ENCODE data around the gene DBN1.

DBN1 gene

DNA sequence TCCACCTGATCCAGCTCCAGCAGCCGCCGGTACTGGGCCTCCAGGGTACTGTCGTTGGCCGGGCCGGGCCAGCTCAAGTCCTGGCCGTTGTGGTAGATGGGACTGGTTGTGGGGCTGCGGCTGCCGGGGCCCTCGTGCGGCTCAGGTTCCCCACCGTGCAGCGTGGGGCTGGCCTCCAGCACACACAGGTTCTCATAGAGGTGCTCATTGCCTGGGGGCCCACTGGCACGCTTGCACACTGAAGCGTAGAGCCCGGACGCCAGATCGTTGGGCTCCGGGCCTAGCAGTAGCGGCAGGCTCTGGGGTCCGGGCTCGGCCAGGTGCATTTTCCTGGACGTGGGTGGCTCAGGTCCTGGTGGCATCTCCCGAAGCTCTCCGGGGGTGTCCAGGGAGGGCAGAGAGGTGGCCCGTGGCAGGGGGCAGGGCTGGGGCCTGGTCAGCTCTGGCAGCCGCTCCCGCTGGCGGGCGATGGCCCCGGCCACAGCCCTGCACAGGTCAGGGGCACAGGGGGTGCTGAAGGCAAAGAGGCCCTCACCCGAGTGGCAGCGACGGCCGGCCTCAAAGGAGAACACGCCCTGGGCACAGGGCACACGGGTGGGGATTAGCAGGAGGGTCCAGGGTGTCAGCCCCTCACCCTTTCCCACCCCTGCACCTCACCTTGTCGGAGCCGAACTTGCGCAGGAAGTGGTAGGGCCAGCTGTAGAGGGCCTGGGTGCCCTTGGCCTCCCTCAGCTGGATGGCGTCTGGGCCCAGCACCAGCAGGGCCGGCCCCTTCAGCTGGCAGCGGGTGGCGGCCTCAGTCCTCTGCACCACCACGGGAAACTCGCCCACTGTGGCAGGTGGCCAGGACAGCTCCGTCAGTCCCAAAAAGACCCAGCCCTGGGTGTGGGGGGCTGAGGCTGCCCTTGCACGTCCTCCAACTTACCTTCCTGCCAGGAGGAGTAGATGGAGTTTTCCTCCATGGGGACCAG is 30.9 kb upstream of the DBN1 start:
- DNase-seq = no peak

DNA sequence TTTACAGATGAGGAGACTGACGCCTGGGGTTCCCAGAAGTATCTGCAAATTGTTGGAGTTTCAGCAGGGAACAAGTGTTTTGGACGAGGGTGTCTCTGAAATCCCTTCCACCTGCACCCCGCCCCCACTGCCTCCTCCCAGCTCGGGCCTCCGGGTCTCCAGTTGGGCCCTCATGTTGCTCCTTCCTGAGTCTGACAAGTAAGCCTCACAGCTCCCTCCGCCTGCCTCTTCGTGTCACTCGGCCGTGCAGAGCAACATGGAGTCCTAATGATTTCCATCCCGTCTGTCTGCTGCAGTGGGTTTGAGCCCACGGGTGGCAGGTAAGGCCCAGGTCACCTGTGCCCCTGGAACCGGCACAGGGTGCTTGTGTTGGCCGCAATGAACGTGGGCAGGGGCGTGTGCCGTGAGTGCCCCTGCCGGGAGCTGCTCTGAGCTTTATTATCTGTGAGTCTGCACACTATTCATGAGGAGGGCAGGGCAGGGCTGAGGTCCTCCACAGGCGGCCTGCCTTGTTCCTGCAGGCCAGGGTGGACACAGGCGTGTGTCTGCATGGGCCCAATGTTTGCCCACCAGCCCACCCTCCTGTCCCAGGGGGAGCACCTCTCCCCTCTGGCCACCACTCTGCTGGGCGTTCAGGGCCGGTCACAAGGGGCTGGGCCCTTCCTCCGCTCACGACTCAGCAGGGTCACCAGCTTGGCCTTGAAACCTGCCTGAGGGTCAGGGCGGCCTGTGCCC is 30.1 kb upstream of the DBN1 start:
- DNase-seq = no peak

- DNase-seq = no peak
These were observed 29.5 kb upstream of the DBN1 start for GRCh38 chr5:177502886-177503285.

DNA sequence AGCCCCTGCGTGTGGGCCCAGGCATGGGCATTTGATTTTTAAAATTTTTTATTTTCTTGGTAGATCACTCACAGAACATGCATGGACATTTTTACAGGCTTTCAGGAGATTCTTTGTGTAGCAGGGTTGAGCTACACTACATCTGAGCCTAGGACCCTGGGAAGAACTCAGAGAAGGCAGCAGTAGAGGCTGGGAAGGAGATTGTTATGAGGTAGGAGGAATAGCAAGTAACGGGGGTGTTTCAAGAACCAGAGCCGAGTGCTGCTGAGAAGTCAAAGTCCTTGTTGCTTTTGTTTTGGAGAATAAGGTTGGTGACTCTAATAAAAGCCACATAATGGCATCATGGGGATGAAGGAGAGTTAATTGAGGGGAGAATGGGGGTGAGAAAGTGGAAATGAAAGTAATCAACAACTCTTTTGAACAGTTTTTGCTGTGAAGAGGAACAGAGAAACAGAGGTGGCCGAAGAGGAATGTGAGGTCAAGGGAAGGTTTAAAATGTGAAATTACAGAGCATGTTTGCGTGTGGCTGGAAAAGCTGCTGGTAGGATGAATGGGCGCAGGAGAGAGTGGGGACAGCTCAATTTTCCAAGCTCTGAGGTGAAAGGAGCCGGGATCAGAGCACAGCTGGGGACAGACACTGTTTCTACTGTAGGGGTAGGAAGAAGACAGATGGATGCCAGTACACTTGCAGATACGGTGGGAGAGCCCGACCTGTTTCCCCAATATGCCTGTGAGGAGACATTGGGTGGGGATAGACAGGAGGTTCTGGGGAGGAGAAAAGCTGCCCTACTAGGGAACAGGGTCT is 28.6 kb upstream of the DBN1 start:
- no peak for DNase-seq

- DNase-seq = peak; percentile 22
These were observed 27.5 kb upstream of the DBN1 start for GRCh38 chr5:177500685-177501522.

DNA sequence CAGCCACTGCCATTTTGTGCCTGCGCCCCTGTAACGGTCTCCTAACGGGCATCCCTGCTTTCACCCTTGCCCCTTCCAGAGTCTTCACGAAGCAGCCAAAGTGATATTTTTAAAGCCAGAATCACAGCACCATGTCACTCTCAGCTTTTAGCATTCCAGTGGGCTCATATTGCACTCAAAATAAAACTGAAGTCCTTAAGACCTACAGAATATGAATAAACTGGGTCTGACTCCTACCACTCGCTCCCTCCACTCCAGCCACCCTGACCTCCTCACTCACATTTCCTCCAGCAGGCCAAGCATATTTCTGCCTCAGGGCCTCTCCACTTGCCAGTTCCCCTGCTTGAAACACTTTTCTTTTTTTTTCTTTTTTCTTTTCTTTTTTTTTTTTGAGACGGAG is 26.4 kb upstream of the DBN1 start:
- no peak for DNase-seq

- no peak for DNase-seq
These were observed 24.8 kb upstream of the DBN1 start for GRCh38 chr5:177498013-177498787.

DNA sequence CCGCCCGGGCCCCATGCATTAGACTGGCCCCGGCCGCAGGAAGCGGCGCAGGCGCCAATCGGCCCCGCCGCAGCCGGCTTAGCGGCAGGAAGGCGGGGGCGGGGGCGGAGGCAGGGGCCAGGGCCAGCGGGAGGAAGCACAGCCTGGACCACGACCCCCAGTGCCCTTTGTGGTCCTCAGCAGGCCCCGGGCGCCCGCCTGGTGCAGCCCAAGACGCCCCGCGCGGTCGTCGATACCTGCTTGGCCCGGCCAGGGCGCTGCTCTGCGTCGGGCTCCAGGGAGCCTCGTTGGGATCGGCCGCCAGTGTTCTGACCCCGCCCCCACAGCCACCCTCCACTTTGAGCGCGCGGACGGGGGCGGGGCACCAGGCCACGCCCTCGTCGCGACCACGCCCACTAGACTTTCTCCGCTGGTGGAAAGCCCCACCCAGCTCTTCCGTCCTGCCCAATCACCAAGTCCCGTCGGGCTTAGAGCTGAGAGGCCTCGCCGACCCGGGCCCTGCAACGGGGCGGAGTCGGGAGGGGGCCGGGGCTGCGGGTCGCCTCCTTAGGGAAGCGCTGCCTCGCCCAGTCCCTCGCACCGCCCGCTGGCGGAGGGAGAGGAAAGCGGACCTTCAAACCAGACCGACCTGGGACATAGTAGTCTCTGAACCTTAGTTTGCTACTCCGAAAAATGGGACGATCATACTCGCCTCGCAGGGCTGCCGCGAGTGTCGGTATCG is 24.0 kb upstream of the DBN1 start, which contains the start of gene PDLIM7:
Gene PDLIM7 (minus strand): TSS at position 313 of the 721 bp plus-strand sequence. CDS start 1,092 bp downstream, outside the sequence.
- DNase-seq = peak; percentile 97

- DNase-seq = peak; percentile 77
These were observed 23.4 kb upstream of the DBN1 start for GRCh38 chr5:177496727-177497291.

DNA sequence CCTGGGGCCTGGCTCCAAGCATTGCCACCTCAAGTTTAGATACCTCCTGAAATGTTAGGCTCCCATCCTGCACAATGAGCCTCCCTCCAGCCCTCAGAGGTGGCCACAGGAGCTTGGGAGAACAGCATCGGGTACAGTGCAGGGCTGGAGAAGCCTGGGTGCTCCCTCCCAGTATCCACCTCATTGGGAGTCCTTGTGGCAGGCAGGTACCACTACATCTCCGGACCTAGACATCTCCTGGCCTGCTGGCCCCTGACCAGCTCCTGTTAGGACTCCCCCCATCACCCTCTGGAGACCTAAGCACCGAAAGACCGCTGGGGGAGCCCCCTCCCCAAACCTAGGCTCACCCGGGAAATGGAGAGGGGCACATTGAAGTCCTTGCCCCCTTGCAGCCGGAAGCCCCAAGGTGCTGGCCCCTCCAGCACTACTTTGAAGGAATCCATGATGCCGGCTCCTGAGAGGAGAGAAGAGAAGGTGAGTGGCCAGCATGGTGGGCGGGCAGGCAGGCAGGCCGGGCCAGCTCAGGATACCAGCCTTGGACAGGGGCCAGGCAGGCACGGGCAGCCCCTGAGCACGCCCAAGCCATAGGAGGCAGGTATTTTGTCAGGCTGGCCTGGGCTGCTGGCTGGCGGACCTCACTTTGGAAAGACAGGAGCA is 22.8 kb upstream of the DBN1 start:
- DNase-seq = peak; percentile 66

DNA sequence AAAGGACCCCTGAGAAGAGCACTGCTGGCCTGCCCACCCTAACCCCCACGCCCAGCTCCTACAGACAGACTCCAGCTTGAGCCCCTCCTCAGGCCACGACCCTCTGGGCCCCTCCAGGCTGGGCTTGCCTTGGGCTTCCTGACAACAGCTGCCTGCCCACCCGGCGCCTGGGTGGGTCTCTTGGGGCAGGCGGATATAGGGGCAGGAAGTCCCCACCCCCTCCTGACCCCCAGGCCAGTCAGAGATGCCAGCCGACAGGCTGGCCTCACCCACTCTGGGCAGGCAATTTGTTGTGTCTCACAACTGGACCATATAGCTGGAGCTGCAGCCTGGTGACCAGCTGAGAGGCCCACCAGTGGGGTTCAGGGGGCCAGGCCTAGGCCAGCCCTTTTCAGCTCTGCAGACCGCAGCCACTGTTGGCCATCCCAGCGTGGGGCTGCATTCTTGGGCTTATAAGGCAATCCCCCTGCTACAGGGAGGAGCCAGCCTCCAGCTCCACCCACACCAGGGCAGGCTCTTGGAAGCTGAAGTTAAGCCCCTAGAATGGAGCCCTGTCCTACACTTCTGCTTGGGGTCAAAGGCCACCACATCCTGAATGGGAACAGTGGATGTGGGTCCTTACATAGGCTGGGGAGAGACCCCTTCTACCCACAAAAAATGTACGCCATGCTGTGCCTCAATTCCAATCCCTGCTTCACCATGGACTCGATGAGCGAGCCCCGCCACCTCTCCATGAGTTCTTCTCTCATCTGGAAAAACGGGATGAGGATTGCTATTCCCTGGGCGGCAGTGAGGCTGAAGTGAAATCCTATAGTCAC is 22.0 kb upstream of the DBN1 start:
- peak; percentile 64 for DNase-seq

- peak; percentile 94 for DNase-seq
These were observed 21.1 kb upstream of the DBN1 start for GRCh38 chr5:177494346-177495195.

GRCh38 chr5:177493795-177494345 is 20.4 kb upstream of the DBN1 start:
- DNase-seq = no peak

GRCh38 chr5:177492841-177493240 is 19.4 kb upstream of the DBN1 start:
- no peak for DNase-seq

GRCh38 chr5:177491983-177492746 is 18.7 kb upstream of the DBN1 start:
- DNase-seq = no peak

DNA sequence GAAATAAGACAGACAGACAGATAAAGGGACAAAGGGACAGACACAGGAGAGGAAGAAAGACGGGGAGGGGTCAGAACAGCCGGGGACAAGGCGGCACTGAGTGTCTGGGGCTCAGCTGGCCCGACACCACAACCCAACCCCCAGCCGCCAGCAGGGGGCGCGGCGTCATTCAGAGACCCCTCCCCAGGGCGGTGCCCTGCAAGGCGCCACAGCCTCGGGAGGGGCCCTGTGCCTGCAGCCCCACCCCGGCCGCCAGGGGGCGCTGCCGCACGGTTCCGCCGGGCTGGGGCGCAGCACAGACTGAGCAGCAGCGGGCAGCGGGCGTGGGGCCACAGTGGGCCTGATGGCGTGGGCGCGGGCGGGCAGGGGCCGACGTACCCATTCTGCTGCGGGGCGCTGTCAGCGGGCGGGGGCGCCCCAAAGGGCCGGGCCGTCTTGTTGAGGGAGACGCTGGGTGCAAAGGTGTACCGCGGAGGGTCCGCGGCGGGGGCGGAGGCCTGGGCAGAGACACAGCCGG is 18.1 kb upstream of the DBN1 start:
- no peak for DNase-seq

Measured in kidney glomerular epithelial cell (primary cell).